ENCODE data around the gene CXCL12. TPM values are rescaled to one million over a fixed set of nuclear protein-coding genes. Genes with fewer than 3 reads are reported as not detected.

CXCL12 gene
- total and polyA plus RNA-seq, 2 of the 13 experiments (the other 11 are each of a cell fraction or from before 2014, with no cell fraction given): not detected

GRCh38 chr10:44382981-44383748 is 1.7 kb downstream of the CXCL12 start:
- H3K36me3 ChIP-seq (replicated peaks in 1 of 2; ENCODE audit: control insufficient read depth in 1 of 2, insufficient read depth in 2 of 2, low read length in 2 of 2): no peaks in the 10 kb centered on the region
- peaks cover 4 to 20% of the 10 kb centered on the region in 2 experiments; a peak in 4 of 5 replicates for H3K27me3 ChIP-seq (ENCODE audit: control insufficient read depth in 1 of 2, insufficient read depth in 2 of 2, low read length in 2 of 2)
- no peak for FAIRE-seq
- no peaks in the 10 kb centered on the region for H3K79me2 ChIP-seq (ENCODE audit: insufficient read depth, low read length)
- H3K4me1 ChIP-seq (ENCODE audit: insufficient read depth, low read length): no peaks in the 10 kb centered on the region
- no peak for ATAC-seq
- H3K9me3 ChIP-seq (ENCODE audit: low read length): no peaks in the 10 kb centered on the region
- intact Hi-C loops (cut with micrococcal nuclease; ENCODE audit: unreplicated experiment) (loop anchor here (10.0 kb wide), 2 partner anchors 458 to 498 kb away; no protein-coding TSS in a partner anchor), in situ Hi-C loops (cut with HindIII; ENCODE audit: extremely low pct_ligation_motif_present, low pct_unique_long_range_greater_than_20kb) (loop anchor here (10.0 kb wide), 1 partner anchor 498 kb away; no protein-coding TSS in a partner anchor)
- no peak overlapping the region for H3K9ac ChIP-seq (ENCODE audit: insufficient read depth, low read depth, low read length)
- H4K20me1 ChIP-seq (ENCODE audit: insufficient read depth, low read length): no peaks in the 10 kb centered on the region
- POLR2A ChIA-PET: no interaction called here
- DNase-seq (ENCODE audit: low spot score): no peak
- BruUV-seq (replicated peaks): no TSS peak
- H3K4me2 ChIP-seq (ENCODE audit: low read depth, low read length): no peak overlapping the region
- no peak overlapping the region for H3K4me3 ChIP-seq (replicated peaks in 1 of 3; ENCODE audit: insufficient read depth in 1 of 3, low read depth in 2 of 3, low read length in 3 of 3)
- 60% methylated on average over 9 of the region's 15 CpGs for WGBS (ENCODE audit: low lambda C conversion rate)
- CTCF ChIA-PET (ENCODE audit: low intra/inter-chr PET ratio, low total read pairs): no interaction called here
- no peak overlapping the region for H2AFZ ChIP-seq (ENCODE audit: low read length)
- H3K27ac ChIP-seq (ENCODE audit: extremely low read length, insufficient read depth, low read length): no peak overlapping the region
- no peak for TF ChIP-seq ZBTB40 (IDR thresholded peaks at IDR 0.05)
- no peak for TF ChIP-seq ZBTB40 (CRISPR knock-in tag; IDR thresholded peaks at IDR 0.05)
- TF ChIP-seq ZNF558 (CRISPR knock-in tag; IDR thresholded peaks at IDR 0.05; ENCODE audit: borderline replicate concordance): no peak
- TF ChIP-seq ZNF451 (CRISPR knock-in tag; IDR thresholded peaks at IDR 0.05): no peak
- no peak for TF ChIP-seq SETDB1 (CRISPR knock-in tag; IDR thresholded peaks at IDR 0.05; ENCODE audit: borderline replicate concordance)
- TF ChIP-seq MAX (IDR thresholded peaks at IDR 0.05): no peak
- TF ChIP-seq KLF11 (CRISPR knock-in tag; IDR thresholded peaks at IDR 0.05): no peak
- no peak for TF ChIP-seq TRIM24 (CRISPR knock-in tag; IDR thresholded peaks at IDR 0.05)
- TF ChIP-seq HNF1B (CRISPR knock-in tag; IDR thresholded peaks at IDR 0.05): no peak
- no peak for TF ChIP-seq TFDP1 (CRISPR knock-in tag; IDR thresholded peaks at IDR 0.05; ENCODE audit: borderline replicate concordance)
- no peak for TF ChIP-seq EHMT2 (IDR thresholded peaks at IDR 0.05; ENCODE audit: borderline replicate concordance, low read depth, low read length)
- TF ChIP-seq WIZ (CRISPR knock-in tag; IDR thresholded peaks at IDR 0.05): no peak

All from HepG2 (cell line).